ENCODE measurements around the gene WAPL.

WAPL gene

DNA sequence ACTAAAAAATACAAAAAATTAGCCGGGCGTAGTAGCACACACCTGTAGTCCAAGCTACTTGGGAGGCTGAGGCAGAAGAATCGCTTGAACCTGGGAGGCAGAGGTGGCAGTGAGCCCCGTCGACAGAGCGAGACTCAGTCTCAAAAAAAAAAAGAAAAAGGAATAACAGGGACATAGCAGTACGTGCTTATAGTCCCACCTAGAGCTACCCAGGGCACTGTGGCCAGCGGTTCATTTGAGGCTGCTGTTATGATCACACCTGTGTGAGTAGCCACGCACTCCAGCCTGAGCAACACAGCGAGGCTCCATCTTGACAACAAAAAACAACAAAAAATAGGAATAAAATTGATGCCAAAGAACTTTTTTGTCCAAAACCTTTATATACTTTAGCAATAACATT lies 17.1 kb downstream of the WAPL start:
- TF ChIP-seq YY1 (IDR thresholded peaks at IDR 0.05; ENCODE audit: low read depth): no peak
- no peak for TF ChIP-seq EGR1 (IDR thresholded peaks at IDR 0.05)
- TF ChIP-seq FOXM1 (IDR thresholded peaks at IDR 0.05; ENCODE audit: borderline replicate concordance, low read depth): no peak

DNA sequence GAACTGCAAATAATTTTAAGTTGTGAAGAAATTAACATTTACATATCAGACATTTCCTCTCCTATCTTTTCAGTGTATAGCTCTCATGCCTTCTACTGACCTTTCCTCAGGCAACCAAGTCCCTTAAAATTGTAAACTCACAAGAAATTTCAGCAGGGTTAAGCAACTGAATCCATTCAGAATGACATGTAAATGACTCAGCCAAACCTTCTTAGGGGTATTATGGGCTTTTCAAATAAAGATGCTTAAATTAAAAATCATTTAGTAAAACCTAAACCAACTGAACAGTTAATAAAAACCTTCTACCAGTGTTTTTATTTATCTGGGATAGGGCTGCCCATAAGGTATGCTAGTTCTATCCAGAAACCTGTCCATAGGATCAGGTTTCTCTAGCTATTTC lies 20.7 kb downstream of the WAPL start:
- TF ChIP-seq CEBPB (IDR thresholded peaks at IDR 0.05) (no peak), YY1 (IDR thresholded peaks at IDR 0.05; ENCODE audit: low read depth) (no peak)

DNA sequence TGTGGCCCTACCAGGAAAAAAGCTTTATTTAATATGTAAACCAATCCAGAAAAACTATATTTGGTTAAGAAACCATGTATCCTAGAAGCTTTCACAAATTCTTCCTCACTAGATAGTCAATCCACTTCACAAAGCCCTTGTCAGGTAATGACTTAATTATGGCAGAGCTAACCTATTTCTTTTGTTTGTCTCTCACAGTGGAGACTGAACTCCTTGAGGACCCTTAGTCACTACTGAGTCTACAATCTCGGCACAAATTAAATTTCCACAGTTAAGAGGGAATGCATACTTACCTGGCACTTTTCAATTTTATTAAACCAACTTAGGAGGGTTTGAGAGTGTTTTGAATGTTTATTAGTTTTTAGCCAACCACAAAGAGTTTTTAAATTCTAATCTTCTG lies 23.0 kb downstream of the WAPL start:
- TF ChIP-seq TAF1 (IDR thresholded peaks at IDR 0.05; ENCODE audit: low read depth) (no peak), TEAD4 (IDR thresholded peaks at IDR 0.05) (no peak), EGR1 (IDR thresholded peaks at IDR 0.05) (no peak), ZBTB7A (IDR thresholded peaks at IDR 0.05; ENCODE audit: low read depth) (no peak), RAD21 (IDR thresholded peaks at IDR 0.05; ENCODE audit: low read depth) (no peak), NFIC (IDR thresholded peaks at IDR 0.05) (no peak), YY1 (IDR thresholded peaks at IDR 0.05; ENCODE audit: low read depth) (no peak), CEBPB (IDR thresholded peaks at IDR 0.05) (no peak), FOXM1 (IDR thresholded peaks at IDR 0.05; ENCODE audit: borderline replicate concordance, low read depth) (no peak), TCF12 (IDR thresholded peaks at IDR 0.05; ENCODE audit: low read depth) (no peak), CREB1 (IDR thresholded peaks at IDR 0.05; ENCODE audit: low read depth) (no peak)
- TF ChIP-seq, protein P1, sequence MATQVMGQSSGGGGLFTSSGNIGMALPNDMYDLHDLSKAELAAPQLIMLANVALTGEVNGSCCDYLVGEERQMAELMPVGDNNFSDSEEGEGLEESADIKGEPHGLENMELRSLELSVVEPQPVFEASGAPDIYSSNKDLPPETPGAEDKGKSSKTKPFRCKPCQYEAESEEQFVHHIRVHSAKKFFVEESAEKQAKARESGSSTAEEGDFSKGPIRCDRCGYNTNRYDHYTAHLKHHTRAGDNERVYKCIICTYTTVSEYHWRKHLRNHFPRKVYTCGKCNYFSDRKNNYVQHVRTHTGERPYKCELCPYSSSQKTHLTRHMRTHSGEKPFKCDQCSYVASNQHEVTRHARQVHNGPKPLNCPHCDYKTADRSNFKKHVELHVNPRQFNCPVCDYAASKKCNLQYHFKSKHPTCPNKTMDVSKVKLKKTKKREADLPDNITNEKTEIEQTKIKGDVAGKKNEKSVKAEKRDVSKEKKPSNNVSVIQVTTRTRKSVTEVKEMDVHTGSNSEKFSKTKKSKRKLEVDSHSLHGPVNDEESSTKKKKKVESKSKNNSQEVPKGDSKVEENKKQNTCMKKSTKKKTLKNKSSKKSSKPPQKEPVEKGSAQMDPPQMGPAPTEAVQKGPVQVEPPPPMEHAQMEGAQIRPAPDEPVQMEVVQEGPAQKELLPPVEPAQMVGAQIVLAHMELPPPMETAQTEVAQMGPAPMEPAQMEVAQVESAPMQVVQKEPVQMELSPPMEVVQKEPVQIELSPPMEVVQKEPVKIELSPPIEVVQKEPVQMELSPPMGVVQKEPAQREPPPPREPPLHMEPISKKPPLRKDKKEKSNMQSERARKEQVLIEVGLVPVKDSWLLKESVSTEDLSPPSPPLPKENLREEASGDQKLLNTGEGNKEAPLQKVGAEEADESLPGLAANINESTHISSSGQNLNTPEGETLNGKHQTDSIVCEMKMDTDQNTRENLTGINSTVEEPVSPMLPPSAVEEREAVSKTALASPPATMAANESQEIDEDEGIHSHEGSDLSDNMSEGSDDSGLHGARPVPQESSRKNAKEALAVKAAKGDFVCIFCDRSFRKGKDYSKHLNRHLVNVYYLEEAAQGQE (IDR thresholded peaks at IDR 0.05; ENCODE audit: low read depth): no peak
- TF ChIP-seq, protein P2, sequence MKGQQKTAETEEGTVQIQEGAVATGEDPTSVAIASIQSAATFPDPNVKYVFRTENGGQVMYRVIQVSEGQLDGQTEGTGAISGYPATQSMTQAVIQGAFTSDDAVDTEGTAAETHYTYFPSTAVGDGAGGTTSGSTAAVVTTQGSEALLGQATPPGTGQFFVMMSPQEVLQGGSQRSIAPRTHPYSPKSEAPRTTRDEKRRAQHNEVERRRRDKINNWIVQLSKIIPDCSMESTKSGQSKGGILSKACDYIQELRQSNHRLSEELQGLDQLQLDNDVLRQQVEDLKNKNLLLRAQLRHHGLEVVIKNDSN (IDR thresholded peaks at IDR 0.05): no peak
- TF ChIP-seq, protein P3, sequence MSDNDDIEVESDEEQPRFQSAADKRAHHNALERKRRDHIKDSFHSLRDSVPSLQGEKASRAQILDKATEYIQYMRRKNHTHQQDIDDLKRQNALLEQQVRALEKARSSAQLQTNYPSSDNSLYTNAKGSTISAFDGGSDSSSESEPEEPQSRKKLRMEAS (IDR thresholded peaks at IDR 0.05): no peak

DNA sequence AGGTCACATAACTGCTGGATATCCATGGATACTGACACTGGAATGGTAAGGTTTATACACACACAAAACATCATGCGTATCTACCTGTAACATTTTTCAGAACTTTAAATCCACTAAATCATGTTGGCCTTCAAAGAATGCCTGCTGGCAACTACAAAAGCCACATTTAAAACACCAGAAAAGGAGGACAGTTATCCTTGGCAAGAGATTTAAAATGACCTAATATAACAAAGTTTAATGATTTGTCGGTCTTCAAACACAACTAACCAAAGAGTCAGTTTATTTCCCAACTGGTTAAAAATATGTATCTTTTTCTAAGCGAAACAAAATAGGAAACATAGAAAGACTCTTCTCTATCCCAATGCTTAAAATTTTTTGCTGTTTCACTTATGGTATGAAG lies 24.0 kb downstream of the WAPL start:
- no peak for TF ChIP-seq CEBPB (IDR thresholded peaks at IDR 0.05)
- no peak for TF ChIP-seq TAF1 (IDR thresholded peaks at IDR 0.05; ENCODE audit: low read depth)
- no peak for TF ChIP-seq CREB1 (IDR thresholded peaks at IDR 0.05; ENCODE audit: low read depth)
- TF ChIP-seq YY1 (IDR thresholded peaks at IDR 0.05; ENCODE audit: low read depth): no peak
- TF ChIP-seq, protein P2 (IDR thresholded peaks at IDR 0.05): no peak
- TF ChIP-seq, protein P1 (IDR thresholded peaks at IDR 0.05; ENCODE audit: low read depth): no peak
- TF ChIP-seq NFIC (IDR thresholded peaks at IDR 0.05): no peak
- TF ChIP-seq, protein P3 (IDR thresholded peaks at IDR 0.05): no peak

DNA sequence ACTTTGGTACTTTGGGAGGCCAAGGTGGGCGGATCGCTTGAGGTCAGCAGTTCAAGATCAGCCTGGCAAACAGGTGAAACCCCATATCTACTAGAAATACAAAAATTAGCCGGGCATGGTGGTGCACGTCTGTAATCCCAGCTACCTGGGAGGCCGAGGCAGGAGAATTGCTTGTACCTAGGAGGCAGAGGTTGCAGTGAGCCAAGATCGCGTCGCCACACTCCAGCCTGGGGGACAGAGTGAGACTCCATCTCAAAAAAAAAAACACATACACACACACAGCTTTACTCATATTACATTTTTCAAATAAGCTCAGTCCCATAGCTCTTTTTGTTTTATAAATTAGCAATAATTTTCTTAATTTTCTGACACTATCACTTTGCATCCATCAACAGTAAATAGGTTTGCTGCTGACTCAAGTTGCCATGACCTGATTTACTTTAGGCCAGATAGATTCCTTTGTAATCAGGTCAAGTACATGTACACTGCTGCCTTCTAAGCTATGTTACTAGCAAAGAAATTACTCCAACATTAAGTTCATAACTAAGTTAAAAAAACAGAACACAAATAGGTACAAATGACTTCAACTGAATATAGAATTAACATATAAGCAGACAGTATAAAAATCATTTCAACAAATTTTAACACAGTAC lies 31.5 kb downstream of the WAPL start:
- no peak for TF ChIP-seq TAF1 (IDR thresholded peaks at IDR 0.05; ENCODE audit: low read depth)
- TF ChIP-seq FOXM1 (IDR thresholded peaks at IDR 0.05; ENCODE audit: borderline replicate concordance, low read depth): no peak
- TF ChIP-seq RAD21 (IDR thresholded peaks at IDR 0.05; ENCODE audit: low read depth): no peak
- TF ChIP-seq EP300 (IDR thresholded peaks at IDR 0.05; ENCODE audit: borderline replicate concordance): no peak
- no peak for TF ChIP-seq NFIC (IDR thresholded peaks at IDR 0.05)
- TF ChIP-seq CEBPB (IDR thresholded peaks at IDR 0.05): no peak
- TF ChIP-seq, protein P2 (IDR thresholded peaks at IDR 0.05): no peak
- TF ChIP-seq TEAD4 (IDR thresholded peaks at IDR 0.05): no peak
- no peak for TF ChIP-seq EGR1 (IDR thresholded peaks at IDR 0.05)
- TF ChIP-seq CREB1 (IDR thresholded peaks at IDR 0.05; ENCODE audit: low read depth): no peak
- no peak for TF ChIP-seq TCF12 (IDR thresholded peaks at IDR 0.05; ENCODE audit: low read depth)
- TF ChIP-seq, protein P1 (IDR thresholded peaks at IDR 0.05; ENCODE audit: low read depth): no peak
- TF ChIP-seq, protein P3 (IDR thresholded peaks at IDR 0.05): no peak
- no peak for TF ChIP-seq ZBTB7A (IDR thresholded peaks at IDR 0.05; ENCODE audit: low read depth)
- TF ChIP-seq YY1 (IDR thresholded peaks at IDR 0.05; ENCODE audit: low read depth): no peak

Measured in Ishikawa (cell line).